Hepatocyte (in vitro differentiated cells): ENCODE measurements around the gene FGGY.

Source experiments
- CTCF ChIP-seq: fragments of 200-600 bp; sonication (generic); IDR thresholded peaks from 2 replicates; pipeline ENCODE4 v1.5.1; 2016; ENCODE audit warnings: antibody characterized with exemption, mild to moderate bottlenecking; ENCODE audit not compliant: poor library complexity
- EZH2 ChIP-seq: fragments of 200-600 bp; sonication (generic); IDR thresholded peaks from 2 replicates; pipeline ENCODE4 v1.6.1; 2016; ENCODE audit warnings: antibody characterized with exemption, mild to moderate bottlenecking, borderline replicate concordance
- EZH2phosphoT487 ChIP-seq: fragments of 200-600 bp; sonication (generic); IDR thresholded peaks from one replicate; pipeline ENCODE4 v1.6.1; 2018; ENCODE audit warnings: antibody characterized with exemption, mild to moderate bottlenecking, low read depth, moderate library complexity; ENCODE audit not compliant: unreplicated experiment, severe bottlenecking

GRCh38 chr1:59494145-59494833 lies 197.4 kb downstream of the FGGY start:
- TF ChIP-seq CTCF (no peak), EZH2phosphoT487 (no peak), EZH2 (no peak)
